Spleen (tissue), 11 donors: ENCODE data around the gene PARVA. TPM values are rescaled to one million over a fixed set of nuclear protein-coding genes. Genes with fewer than 3 reads are reported as not detected.

Experiments used
- DNase-seq: peaks from one replicate; pipeline ENCODE4 v3.0.0-alpha.2; 2020
- H3K27ac ChIP-seq, 8 donors: fragments of 200-600 bp; sonication (generic) in 7 of 8; 1 replicate in 4 of 8; 2 replicates in 4 of 8; pipeline versions ENCODE4 v1.5.0 to v1.8.0; 2016 to 2021; ENCODE audit warnings: inconsistent platforms in 4 of 8, mild to moderate bottlenecking in 4 of 8, moderate library complexity in 1 of 8
- H3K27me3 ChIP-seq, 7 donors: fragments of 200-600 bp; sonication (generic) in 6 of 7; replicated peaks in 1 of 7; 1 replicate in 4 of 7; 2 replicates in 3 of 7; pipeline versions ENCODE4 v1.5.0 to v1.8.0; 2016 to 2021; ENCODE audit warnings: inconsistent platforms in 3 of 7, mild to moderate bottlenecking in 1 of 7
- H3K36me3 ChIP-seq, 6 donors: fragments of 200-600 bp; sonication (generic) in 5 of 6; 1 replicate in 4 of 6; 2 replicates in 2 of 6; pipeline versions ENCODE4 v1.5.0 to v1.8.0; 2016 to 2021; ENCODE audit warnings: inconsistent platforms in 2 of 6
- H3K4me1 ChIP-seq, 6 donors: fragments of 200-600 bp; sonication (generic) in 5 of 6; 1 replicate in 3 of 6; 2 replicates in 3 of 6; pipeline versions ENCODE4 v1.5.0 to v1.8.0; 2016 to 2021; ENCODE audit warnings: inconsistent platforms in 3 of 6
- H3K4me3 ChIP-seq, 8 donors: fragments of 200-600 bp; sonication (generic) in 7 of 8; 1 replicate in 4 of 8; 2 replicates in 4 of 8; pipeline versions ENCODE4 v1.5.0 to v1.8.0; 2016 to 2021; ENCODE audit warnings: inconsistent platforms in 4 of 8, mild to moderate bottlenecking in 4 of 8, moderate library complexity in 2 of 8
- H3K9me3 ChIP-seq, 8 donors: fragments of 200-600 bp; sonication (generic) in 7 of 8; 1 replicate in 4 of 8; 2 replicates in 4 of 8; pipeline versions ENCODE4 v1.5.0 to v1.8.0; 2016 to 2021; ENCODE audit warnings: inconsistent platforms in 4 of 8
- POLR2A ChIP-seq, 3 donors: fragments of 450-650 bp; IDR thresholded peaks; one replicate each; pipeline ENCODE4 v1.5.1; 2017; ENCODE audit warnings: antibody characterized with exemption in 3 of 3, mild to moderate bottlenecking in 1 of 3
- POLR2AphosphoS5 ChIP-seq, 3 donors: sonication (generic); formaldehyde crosslinking; IDR thresholded peaks; one replicate each; pipeline ENCODE4 v1.5.1; 2017; ENCODE audit warnings: antibody characterized with exemption in 3 of 3
- WGBS, 5 donors: extraction: QIAGEN DNeasy Blood & Tissue Kit in 3 of 5; methylation state at CpG; one replicate each; pipeline versions ENCODE4 v1.1.5 to v1.1.7; 2013 to 2018; 5-methylcytosine and 5-hydroxymethylcytosine counted together
- intact Hi-C: fragments of 100-400 bp; cut with DNase I; formaldehyde crosslinking; loops from one replicate; pipeline ENCODE4 v1.15.0; 2023; ENCODE audit warnings: low total_unique reads
- polyA plus RNA-seq, 3 donors: library from polyadenylated mRNA; stranded (reverse); fragments of 200-250 nt; gene quantifications; one replicate each; pipeline ENCODE4 v1.2.1, GENCODE V29; 2013
- total RNA-seq, 7 donors: library from RNA; depleted of rRNA in 3 of 7; stranded (reverse); fragments of >200 nt in 3 of 7; fragmentation: NEBNext Ultra II Directional in 4 of 7; extraction: Animal tissue kit (Norgen Biotek cat#: 25700) in 4 of 7; gene quantifications; one replicate each; pipeline versions ENCODE4 v1.1.0 to v1.2.1, GENCODE V29; 2016 to 2021
- TF ChIP-seq, protein P1 (sequence below), 11 experiments: fragments of 200-600 bp in 7 of 11; fragments of 450-650 bp in 4 of 11; sonication (generic) in 4 of 11; IDR thresholded peaks in 8 of 11; conservative IDR thresholded peaks in 3 of 11; 1 replicate in 7 of 11; 2 replicates in 4 of 11; pipeline versions ENCODE4 v1.4.0 to v1.8.0; 2016 to 2021; ENCODE audit warnings: antibody characterized with exemption in 11 of 11, inconsistent platforms in 4 of 11, mild to moderate bottlenecking in 1 of 11
- donor health status: healthy with polysubstance abuse.
- donor health status: DM: no; HTN: no; CAD: no; lungs with moderate emphysema.
- donor health status: DM: no; HTN: no; CAD: no.
- donor health status: Bipolar disorder and iron deficiency.
- donor health status: healthy.
- donor health status: DM: no; HTN: no; CAD: no.
- donor health status: DM: yes; HTN: yes; CAD: no.

PARVA gene
- total and polyA plus RNA-seq, 10 donors: 3.8 to 56.6 (median 23.3) TPM

DNA sequence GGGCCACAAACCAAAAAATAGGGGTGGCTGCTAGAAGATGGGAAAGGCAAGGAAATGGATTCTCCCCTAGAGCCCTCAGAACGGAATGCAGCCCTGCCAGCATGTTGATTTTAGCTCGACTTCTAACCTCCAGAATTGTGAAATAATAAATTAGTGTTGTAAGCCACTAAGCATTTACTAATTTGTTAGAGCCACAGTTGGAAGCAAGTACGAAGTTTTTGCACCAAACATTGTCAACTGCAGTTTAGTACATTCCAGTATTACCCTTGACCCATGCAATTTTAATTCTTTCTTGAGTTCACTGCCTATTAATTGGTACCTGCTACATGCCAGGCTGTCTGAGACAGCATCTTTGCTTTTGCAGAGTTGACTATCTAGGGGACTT is 32.2 kb downstream of the PARVA start:
- intact Hi-C loops: loop anchor here (5.0 kb wide), 1 partner anchor 483 kb away; no protein-coding TSS in a partner anchor
- H3K27ac ChIP-seq: peak overlapping the region in 5 of 8 donors; percentile 27 to 69 (median 61)

DNA sequence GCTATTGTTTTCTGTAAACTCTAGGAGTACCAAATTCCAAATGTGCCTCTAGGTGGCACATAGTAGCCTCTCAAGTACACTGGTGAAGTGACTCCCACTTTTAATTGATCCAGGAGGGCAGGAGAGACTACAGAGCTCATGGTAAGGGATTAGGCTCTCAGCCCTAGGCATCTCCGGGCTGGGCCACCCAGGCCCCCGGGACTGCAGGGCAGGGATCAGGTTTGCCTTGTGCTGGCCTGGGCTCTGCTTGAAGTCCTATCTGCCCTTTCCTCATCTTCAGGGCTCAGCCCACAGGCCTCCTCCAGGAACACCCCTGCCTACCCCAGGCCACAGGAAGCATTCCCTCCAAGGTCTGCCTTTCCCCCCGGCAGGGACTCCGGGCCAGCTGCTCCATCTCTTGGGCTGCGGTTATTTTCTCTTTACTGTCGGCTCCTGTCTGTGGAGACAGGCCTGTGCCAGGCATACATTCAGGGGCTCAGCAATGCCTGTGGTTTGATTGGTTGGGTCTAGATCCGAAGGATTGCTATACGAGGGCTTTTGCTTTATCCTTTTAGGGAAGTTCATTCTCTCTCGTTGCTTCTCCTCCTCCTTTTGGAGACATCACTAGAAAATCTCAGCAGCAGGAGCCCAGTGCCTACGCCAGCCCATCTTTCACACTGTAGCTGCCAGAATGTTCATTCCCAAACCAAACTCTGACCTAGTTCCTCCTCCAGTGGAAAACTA is 32.8 kb downstream of the PARVA start:
- TF ChIP-seq POLR2A (IDR thresholded peaks at IDR 0.05) (no peak), POLR2AphosphoS5 (IDR thresholded peaks at IDR 0.05) (no peak)
- TF ChIP-seq, protein P1, sequence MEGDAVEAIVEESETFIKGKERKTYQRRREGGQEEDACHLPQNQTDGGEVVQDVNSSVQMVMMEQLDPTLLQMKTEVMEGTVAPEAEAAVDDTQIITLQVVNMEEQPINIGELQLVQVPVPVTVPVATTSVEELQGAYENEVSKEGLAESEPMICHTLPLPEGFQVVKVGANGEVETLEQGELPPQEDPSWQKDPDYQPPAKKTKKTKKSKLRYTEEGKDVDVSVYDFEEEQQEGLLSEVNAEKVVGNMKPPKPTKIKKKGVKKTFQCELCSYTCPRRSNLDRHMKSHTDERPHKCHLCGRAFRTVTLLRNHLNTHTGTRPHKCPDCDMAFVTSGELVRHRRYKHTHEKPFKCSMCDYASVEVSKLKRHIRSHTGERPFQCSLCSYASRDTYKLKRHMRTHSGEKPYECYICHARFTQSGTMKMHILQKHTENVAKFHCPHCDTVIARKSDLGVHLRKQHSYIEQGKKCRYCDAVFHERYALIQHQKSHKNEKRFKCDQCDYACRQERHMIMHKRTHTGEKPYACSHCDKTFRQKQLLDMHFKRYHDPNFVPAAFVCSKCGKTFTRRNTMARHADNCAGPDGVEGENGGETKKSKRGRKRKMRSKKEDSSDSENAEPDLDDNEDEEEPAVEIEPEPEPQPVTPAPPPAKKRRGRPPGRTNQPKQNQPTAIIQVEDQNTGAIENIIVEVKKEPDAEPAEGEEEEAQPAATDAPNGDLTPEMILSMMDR (IDR thresholded peaks at IDR 0.05 in 8 of 11, conservative IDR thresholded peaks at IDR 0.05 in 3 of 11): no peak
- peak overlapping the region in 6 of 8 donors; percentile 16 to 69 (median 56) for H3K27ac ChIP-seq
- intact Hi-C loops: loop anchor here (5.0 kb wide), 1 partner anchor 482 kb away; no protein-coding TSS in a partner anchor
- H3K36me3 ChIP-seq: no peaks in the 10 kb centered on the region
- WGBS, 5 donors: 42 to 57% (median 49%) methylated on average over 10 of the region's 10 CpGs
- peaks cover 0 to 12% (median 3%) of the 10 kb centered on the region in 6 donors for H3K4me1 ChIP-seq
- no peak overlapping the region for H3K4me3 ChIP-seq
- H3K9me3 ChIP-seq: no peaks in the 10 kb centered on the region
- no peak for DNase-seq
- H3K27me3 ChIP-seq: no peaks in the 10 kb centered on the region

More for the DNA sequence above, 32.2 kb downstream of the PARVA start:
- Histone ChIP-seq H3K4me3 (no peak overlapping the region), H3K4me1 (peaks cover 0 to 12% (median 3%) of the 10 kb centered on the region in 6 donors), H3K9me3 (no peaks in the 10 kb centered on the region), H3K36me3 (no peaks in the 10 kb centered on the region), H3K27me3 (no peaks in the 10 kb centered on the region)
- TF ChIP-seq POLR2A (IDR thresholded peaks at IDR 0.05) (no peak), POLR2AphosphoS5 (IDR thresholded peaks at IDR 0.05) (no peak)
- TF ChIP-seq, protein P1 (IDR thresholded peaks at IDR 0.05 in 8 of 11, conservative IDR thresholded peaks at IDR 0.05 in 3 of 11): no peak
- WGBS, 5 donors: 50 to 73% (median 69%) methylated on average over 3 of the region's 3 CpGs
- no peak for DNase-seq

DNA sequence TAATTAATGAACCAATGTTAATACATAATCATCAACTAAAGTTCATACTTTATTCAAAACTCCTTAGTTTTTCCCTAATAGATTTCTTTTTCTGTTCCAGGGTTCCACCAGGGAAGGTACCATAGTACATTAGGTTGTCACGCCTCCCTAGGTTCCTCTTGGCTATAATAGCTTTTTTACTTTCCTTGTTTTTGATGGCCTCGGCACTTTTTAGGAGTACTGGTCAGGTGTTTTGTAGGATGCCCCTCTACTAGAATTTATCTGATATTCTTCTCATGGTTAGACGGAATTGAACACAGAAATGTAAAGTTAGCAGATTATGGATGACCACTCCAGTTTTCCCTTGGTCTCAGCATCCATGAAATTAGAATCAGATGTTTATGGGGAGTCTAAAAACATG is 34.0 kb downstream of the PARVA start:
- DNase-seq: no peak
- H3K4me1 ChIP-seq: peaks cover 0 to 12% (median 3%) of the 10 kb centered on the region in 6 donors
- H3K9me3 ChIP-seq: no peaks in the 10 kb centered on the region
- H3K36me3 ChIP-seq: no peaks in the 10 kb centered on the region
- TF ChIP-seq, protein P1 (IDR thresholded peaks at IDR 0.05 in 8 of 11, conservative IDR thresholded peaks at IDR 0.05 in 3 of 11): no peak
- no peak for TF ChIP-seq POLR2A (IDR thresholded peaks at IDR 0.05)
- intact Hi-C loops: loop anchor here (5.0 kb wide), 1 partner anchor 481 kb away; no protein-coding TSS in a partner anchor
- no peaks in the 10 kb centered on the region for H3K27me3 ChIP-seq
- no peak overlapping the region for H3K4me3 ChIP-seq
- 89 to 94% (median 91%) methylated on average over 3 of the region's 3 CpGs for WGBS, 5 donors
- peak overlapping the region in 4 of 8 donors; percentile 43 to 63 (median 60) for H3K27ac ChIP-seq
